ENCODE measurements around the gene C6orf52. TPM values are rescaled to one million over a fixed set of nuclear protein-coding genes. Genes with fewer than 3 reads are reported as not detected.
"Not testable (repeated sequence)": the region's sequence is repeated elsewhere in the genome, so short reads cannot be mapped to it uniquely, and the experiment has no call there.

C6orf52 gene
- total RNA-seq (1 to 10 TPM in 2 of 7 donors, under 1 TPM in 1, not detected in 4; 0.59 to 2.6 (median 2.0) TPM), polyA plus RNA-seq (1 to 10 TPM in 1 of 2 donors, under 1 TPM in 1; 0.73 to 1.5 TPM)
- long read RNA-seq, donor 1: 0 reads
- long read RNA-seq, donor 2, partial matches to known transcripts: 0 of 3 reads
- long read RNA-seq, donor 2, other reads (novel, unspliced or antisense): 0 of 3 reads
- long read RNA-seq, donor 3: 0 reads

DNA sequence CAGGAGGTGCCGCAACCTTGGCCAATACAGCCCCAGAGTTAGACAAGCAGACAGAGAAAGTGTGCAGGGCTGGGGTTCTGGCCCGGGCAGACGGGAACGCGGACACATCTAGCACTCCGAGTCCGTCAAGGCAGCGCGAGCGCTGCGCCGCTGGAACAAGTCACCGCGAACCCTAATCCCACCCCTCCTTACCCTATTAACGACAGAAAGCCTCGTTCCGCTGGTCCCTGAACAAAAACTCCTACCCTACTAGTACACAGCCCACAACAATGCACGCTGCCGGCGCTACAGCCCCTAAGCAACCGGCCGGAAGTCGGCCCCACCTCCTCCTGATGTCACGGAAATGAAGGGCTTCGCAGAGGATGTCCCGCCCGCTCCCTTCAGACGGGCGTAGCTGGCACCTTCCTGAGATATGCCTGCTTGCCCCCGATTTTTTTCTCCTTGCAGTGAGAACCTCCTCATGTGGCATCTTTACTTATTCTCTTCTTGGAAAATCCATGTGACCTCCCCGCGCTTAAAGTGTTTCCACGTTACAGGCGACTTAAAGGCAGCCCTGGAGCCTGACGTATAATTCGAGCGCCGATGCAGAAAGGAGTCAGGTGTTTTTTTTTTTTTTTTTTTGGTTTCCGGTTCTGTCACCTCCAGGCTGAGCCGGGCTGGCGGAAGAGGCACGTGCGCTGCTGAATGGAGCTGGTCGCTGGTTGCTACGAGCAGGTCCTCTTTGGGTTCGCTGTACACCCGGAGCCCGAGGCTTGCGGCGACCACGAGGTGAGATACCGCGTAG lies at the start of gene C6orf52, which contains the start of gene PAK1IP1:
Gene C6orf52 (minus strand): TSS at position 315 of the 784 bp plus-strand sequence. CDS start 7,066 bp downstream, outside the sequence.
Gene PAK1IP1 (plus strand): TSS at position 671 of the 784 bp plus-strand sequence. CDS start 14 bp downstream, at position 685.
- DNase-seq: peak; percentile 91 to 94 (median 92)
- 0% methylated on average over 53 of the region's 53 CpGs for WGBS, 3 donors
- H3K36me3 ChIP-seq: no peaks in the 10 kb centered on the region
- intact Hi-C loops (cut with DNase I): loop anchor here in 2 of 4 donors (2.0 to 10.0 kb wide), 2 partner anchors 28 to 50 kb away; partner anchors contain the start of genes TMEM14B (in 1 of the 2) and TMEM14C (in 1 of the 2)
- peaks cover 7% of the 10 kb centered on the region for H3K4me1 ChIP-seq (ENCODE audit: insufficient read depth)
- H3K4me3 ChIP-seq: peak within 1 kb of the TSS; percentile 75
- peak within 1 kb of the TSS; percentile 69 to 90 for H3K27ac ChIP-seq
- no peaks in the 10 kb centered on the region for H3K9me3 ChIP-seq
- TF ChIP-seq CTCF (IDR thresholded peaks at IDR 0.05) (peak in 1 of 3 donors; percentile 26), EP300 (IDR thresholded peaks at IDR 0.05) (peak; percentile 24), POLR2A (IDR thresholded peaks at IDR 0.05) (peak; percentile 88)
- no peaks in the 10 kb centered on the region for H3K27me3 ChIP-seq

DNA sequence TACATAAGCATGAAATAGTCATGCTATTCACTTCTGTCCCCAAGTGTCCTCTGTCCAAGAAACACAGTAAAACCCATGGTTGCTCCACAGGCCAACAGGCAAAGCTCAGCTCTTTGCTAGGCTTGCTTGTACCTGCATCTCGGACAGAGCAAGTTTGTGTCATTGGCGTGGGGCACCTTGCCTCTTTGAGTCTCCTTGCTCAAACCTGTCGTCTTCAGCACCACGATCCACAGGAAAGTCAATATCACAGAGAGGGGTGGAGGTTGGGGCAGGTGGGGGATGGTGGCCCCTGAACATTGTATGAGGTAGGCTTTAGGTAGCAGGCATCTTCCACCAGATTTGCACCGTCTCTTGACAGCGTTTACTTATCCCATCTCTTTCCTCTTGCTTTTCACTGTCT lies 49.1 kb upstream of the C6orf52 start:
- 79 to 88% (median 86%) methylated on average over 6 of the region's 6 CpGs for WGBS, 3 donors
- no peak for DNase-seq
- intact Hi-C loops (cut with DNase I): loop anchor here in 1 of 4 donors (10.0 kb wide), 1 partner anchor 49 kb away; the partner anchor contains the start of genes C6orf52 and PAK1IP1
- H3K27me3 ChIP-seq: no peaks in the 10 kb centered on the region
- no peak overlapping the region for H3K27ac ChIP-seq
- TF ChIP-seq EP300 (IDR thresholded peaks at IDR 0.05) (no peak), CTCF (IDR thresholded peaks at IDR 0.05) (no peak), POLR2A (IDR thresholded peaks at IDR 0.05) (no peak)
- no peak overlapping the region for H3K4me3 ChIP-seq
- H3K4me1 ChIP-seq (ENCODE audit: insufficient read depth): no peaks in the 10 kb centered on the region
- no peaks in the 10 kb centered on the region for H3K9me3 ChIP-seq
- no peaks in the 10 kb centered on the region for H3K36me3 ChIP-seq

DNA sequence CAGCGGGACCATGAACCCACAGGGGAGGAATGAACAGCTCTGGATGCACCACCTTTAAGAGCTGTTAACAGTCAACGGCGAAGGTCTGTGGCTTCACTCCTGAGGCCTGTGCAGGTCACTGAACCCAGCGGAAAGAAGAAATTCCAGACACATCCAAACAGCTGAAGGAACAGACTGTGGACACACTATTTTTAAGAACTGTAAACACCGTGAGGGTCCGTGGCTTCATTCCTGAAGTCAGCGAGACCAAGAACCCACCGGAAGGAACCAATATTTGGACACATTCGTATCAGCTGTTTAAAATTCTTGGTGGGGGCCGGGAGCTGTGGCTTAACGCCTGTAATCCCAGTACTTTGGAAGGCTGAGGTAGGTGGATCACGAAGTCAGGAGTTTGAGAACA lies 47.8 kb upstream of the C6orf52 start:
- H3K27ac ChIP-seq: no peak overlapping the region
- H3K4me1 ChIP-seq (ENCODE audit: insufficient read depth): no peaks in the 10 kb centered on the region
- H3K9me3 ChIP-seq: no peaks in the 10 kb centered on the region
- no peak overlapping the region for H3K4me3 ChIP-seq
- TF ChIP-seq CTCF (IDR thresholded peaks at IDR 0.05): no peak
- no peak for TF ChIP-seq EP300 (IDR thresholded peaks at IDR 0.05)
- TF ChIP-seq POLR2A (IDR thresholded peaks at IDR 0.05): no peak
- no peak for DNase-seq
- WGBS, 3 donors: 90 to 94% (median 92%) methylated on average over 12 of the region's 12 CpGs
- no peaks in the 10 kb centered on the region for H3K27me3 ChIP-seq
- intact Hi-C loops (cut with DNase I): loop anchor here in 1 of 4 donors (10.0 kb wide), 1 partner anchor 47 kb away; the partner anchor contains the start of genes C6orf52 and PAK1IP1
- H3K36me3 ChIP-seq: no peaks in the 10 kb centered on the region

GRCh38 chr6:10741643-10742042 lies 47.2 kb upstream of the C6orf52 start:
- H3K4me3 ChIP-seq; DNase-seq; H3K27me3 ChIP-seq; H3K36me3 ChIP-seq; H3K9me3 ChIP-seq; H3K4me1 ChIP-seq (ENCODE audit: insufficient read depth); H3K27ac ChIP-seq: not testable (repeated sequence)
- intact Hi-C loops (cut with DNase I): loop anchor here in 1 of 4 donors (10.0 kb wide), 1 partner anchor 47 kb away; the partner anchor contains the start of genes C6orf52 and PAK1IP1
- WGBS, 3 donors: 79 to 81% (median 81%) methylated on average over 4 of the region's 4 CpGs

Measured in ovary (tissue), 10 donors.